ENCODE measurements around the gene BIN1. TPM values are rescaled to one million over a fixed set of nuclear protein-coding genes. Genes with fewer than 3 reads are reported as not detected.

The BIN1 gene
- total RNA-seq, 2 experiments from 2014 or later = 95.2 to 102 TPM

DNA sequence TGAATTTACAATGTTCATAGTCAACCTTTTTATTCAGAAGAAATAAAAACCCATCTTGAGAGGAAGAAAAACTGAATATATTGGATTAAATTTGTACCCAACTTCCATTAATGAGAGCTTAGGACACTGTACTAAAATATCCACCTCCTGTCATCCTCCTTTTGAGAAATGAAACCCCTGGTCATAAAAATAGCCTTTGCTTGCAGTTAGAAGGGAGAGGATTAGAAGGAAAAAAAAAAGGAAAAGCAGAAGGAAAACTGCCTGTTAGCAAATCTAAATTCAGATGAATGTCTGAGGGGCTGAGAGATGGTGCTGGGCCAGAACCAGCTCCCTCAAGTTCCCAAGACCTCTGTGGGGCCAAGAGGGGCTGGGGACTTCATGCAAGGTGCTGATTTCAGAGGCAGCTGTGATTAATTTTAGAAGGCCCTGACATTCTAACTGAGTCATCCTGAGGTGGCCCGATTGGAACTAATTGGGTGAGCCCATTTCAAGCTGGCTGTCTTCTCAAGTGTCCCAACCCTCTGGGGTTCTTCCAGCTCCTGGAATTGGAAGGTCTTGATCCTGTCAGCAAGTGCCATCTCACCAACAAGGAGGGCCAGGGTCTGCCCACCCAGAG, 38.4 kb upstream of the BIN1 start:
- ChIA-PET POLR2A (no interaction called here), CTCF (interaction anchor here (1.4 kb wide), 1 partner anchor 14 kb away, joined by 3 read pairs; no protein-coding TSS in a partner anchor)
- no peak overlapping the region for H3K4me3 Mint-ChIP-seq
- no peak for ATAC-seq
- intact Hi-C loops (cut with micrococcal nuclease) = no loop called here
- H3K9me3 Mint-ChIP-seq = no peaks in the 10 kb centered on the region
- H3K27me3 Mint-ChIP-seq = no peaks in the 10 kb centered on the region
- no peak for DNase-seq
- H3K27ac Mint-ChIP-seq = no peak overlapping the region
- TF ChIP-seq, protein P1, sequence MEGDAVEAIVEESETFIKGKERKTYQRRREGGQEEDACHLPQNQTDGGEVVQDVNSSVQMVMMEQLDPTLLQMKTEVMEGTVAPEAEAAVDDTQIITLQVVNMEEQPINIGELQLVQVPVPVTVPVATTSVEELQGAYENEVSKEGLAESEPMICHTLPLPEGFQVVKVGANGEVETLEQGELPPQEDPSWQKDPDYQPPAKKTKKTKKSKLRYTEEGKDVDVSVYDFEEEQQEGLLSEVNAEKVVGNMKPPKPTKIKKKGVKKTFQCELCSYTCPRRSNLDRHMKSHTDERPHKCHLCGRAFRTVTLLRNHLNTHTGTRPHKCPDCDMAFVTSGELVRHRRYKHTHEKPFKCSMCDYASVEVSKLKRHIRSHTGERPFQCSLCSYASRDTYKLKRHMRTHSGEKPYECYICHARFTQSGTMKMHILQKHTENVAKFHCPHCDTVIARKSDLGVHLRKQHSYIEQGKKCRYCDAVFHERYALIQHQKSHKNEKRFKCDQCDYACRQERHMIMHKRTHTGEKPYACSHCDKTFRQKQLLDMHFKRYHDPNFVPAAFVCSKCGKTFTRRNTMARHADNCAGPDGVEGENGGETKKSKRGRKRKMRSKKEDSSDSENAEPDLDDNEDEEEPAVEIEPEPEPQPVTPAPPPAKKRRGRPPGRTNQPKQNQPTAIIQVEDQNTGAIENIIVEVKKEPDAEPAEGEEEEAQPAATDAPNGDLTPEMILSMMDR (IDR thresholded peaks at IDR 0.05) = no peak
- no peaks in the 10 kb centered on the region for H3K36me3 Mint-ChIP-seq (ENCODE audit: low read depth)
- peaks cover 2% of the 10 kb centered on the region for H3K4me1 Mint-ChIP-seq (ENCODE audit: low read depth)

DNA sequence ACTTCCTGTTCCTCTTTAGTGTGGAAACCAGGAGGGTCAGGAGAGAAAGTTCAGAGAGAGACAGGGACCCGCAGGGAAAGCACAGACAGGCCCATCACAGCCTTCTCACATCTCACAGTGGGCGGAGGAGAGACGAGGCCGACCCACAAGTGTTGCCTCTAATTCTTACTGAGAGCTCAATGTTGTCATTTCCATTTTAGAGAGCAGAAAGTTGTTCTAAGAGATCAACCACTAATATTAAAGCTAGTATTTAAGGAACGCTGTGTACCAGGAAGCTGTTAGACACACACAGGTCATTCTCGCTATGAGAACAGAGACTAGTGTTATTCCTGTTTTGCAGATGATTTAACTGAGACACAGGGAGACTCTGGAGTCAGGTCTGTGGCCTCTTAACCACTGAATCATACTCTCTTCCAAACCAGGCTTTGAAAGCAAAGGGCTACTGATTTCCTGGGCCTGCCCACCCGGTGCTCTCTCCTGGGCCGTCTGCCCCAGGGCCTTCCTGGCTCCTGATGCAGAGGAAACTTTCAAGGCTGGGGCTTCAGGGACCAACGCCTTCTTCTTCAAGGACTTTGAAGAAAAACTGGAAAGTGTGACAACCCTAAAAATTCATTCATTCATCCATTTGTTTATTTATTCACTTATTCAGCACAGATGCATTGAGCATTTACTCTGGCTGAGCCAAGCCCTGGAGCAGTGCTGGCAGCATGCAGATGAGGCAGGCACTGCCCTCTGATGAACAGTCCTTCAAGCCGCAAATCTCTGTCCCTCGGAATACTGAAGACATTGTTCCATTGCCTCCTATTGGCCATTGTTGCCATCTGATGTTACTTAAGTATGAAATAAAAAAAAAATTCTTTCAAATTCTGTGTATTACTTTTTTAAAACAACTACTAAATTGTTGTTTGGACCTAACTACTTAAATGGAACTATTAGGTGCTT, 37.2 kb upstream of the BIN1 start:
- ChIA-PET POLR2A (no interaction called here), CTCF (no interaction called here)
- Mint-ChIP-seq H3K4me3 (no peak overlapping the region), H3K9me3 (no peaks in the 10 kb centered on the region), H3K27me3 (no peaks in the 10 kb centered on the region), H3K36me3 (ENCODE audit: low read depth) (no peaks in the 10 kb centered on the region), H3K27ac (no peak overlapping the region), H3K4me1 (ENCODE audit: low read depth) (peaks cover 2% of the 10 kb centered on the region)
- TF ChIP-seq, protein P1 (IDR thresholded peaks at IDR 0.05) = no peak
- no peak for ATAC-seq
- no peak for DNase-seq
- intact Hi-C loops (cut with micrococcal nuclease) = no loop called here

DNA sequence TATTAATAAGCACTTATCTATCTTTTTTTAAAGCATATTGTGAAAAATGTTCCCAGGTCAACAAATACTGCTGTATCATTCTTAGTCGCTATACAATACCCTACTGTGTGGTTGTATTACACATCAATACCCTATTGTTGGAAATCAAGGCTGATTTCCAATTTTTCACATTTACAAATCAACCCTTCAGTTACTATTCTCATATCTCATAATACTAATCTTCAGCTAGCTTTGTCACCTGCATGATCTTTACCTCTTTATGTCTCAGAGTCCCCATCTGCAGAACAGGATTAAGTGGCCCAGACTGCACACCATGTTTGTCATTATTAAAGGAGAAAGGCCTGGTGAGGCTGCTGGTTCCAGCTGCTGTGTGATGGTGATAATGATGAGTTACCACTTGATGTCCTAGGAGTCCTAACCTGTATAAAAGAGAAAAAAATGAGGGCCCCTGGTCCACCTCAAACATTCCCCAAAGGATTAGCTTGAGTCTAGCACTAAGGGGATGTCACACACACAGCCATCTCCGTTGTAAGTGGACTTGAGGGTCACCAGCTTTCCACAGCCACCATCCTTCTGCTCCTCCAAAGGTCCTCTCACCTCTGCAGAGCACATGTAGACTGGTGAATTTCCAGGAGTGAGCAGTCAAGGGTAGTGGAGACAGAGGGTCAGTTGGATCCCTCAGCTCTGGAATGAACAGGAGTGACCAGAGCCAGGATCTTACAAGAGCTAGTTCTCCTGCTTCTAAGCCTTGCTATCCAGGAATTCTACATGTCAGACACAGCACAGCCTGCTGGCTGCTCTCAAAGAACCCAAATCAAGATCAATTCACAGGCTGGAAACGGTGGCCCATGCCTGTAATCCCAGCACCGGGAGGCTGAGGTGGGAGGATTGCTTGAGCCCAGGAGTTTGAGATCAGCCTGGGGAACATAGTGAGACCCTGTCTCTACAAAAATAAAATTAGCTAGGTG, 36.0 kb upstream of the BIN1 start:
- Mint-ChIP-seq H3K9me3 (no peaks in the 10 kb centered on the region), H3K36me3 (ENCODE audit: low read depth) (no peaks in the 10 kb centered on the region), H3K4me1 (ENCODE audit: low read depth) (peaks cover 2% of the 10 kb centered on the region), H3K27ac (no peak overlapping the region), H3K4me3 (no peak overlapping the region), H3K27me3 (no peaks in the 10 kb centered on the region)
- ChIA-PET CTCF (no interaction called here), POLR2A (no interaction called here)
- ATAC-seq (no peak), DNase-seq (no peak)
- TF ChIP-seq, protein P1 (IDR thresholded peaks at IDR 0.05) = no peak
- intact Hi-C loops (cut with micrococcal nuclease) = no loop called here

DNA sequence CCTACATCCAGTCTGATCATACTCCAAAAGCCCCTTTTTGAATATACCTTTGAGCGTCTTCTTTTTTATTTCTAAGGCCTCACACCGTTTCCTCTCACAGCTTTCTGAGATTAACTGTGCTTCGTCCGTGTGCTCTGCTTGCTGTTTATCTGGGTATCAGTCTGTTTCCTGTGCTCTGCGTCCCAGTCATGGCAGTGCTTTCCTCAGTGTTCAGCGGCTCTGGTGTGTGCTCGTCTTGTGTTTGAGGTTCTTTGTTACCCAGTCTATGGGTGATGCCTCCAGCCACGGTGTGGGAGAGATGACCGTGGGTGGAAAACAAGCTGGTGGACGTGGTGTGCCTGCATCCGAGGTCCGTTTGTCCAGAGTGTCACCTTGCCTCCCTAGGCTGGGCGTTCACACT, 33.6 kb upstream of the BIN1 start:
- TF ChIP-seq, protein P1 (IDR thresholded peaks at IDR 0.05) = no peak
- Mint-ChIP-seq H3K4me3 (no peak overlapping the region), H3K9me3 (no peaks in the 10 kb centered on the region), H3K27me3 (no peaks in the 10 kb centered on the region), H3K4me1 (ENCODE audit: low read depth) (peaks cover 2% of the 10 kb centered on the region), H3K36me3 (ENCODE audit: low read depth) (no peaks in the 10 kb centered on the region), H3K27ac (no peak overlapping the region)
- POLR2A ChIA-PET = interaction anchor here (0.7 kb wide), 1 partner anchor 22 kb away, joined by 3 read pairs; no protein-coding TSS in a partner anchor
- CTCF ChIA-PET = interaction anchor here (1.3 to 3.4 kb wide), 2 partner anchors 14 to 72 kb away, joined by 4 to 17 read pairs; no protein-coding TSS in a partner anchor
- ATAC-seq (no peak), DNase-seq (no peak)
- intact Hi-C loops (cut with micrococcal nuclease) = no loop called here
